MCF 10A (cell line): ENCODE results near the gene ATXN10. TPM values are rescaled to one million over a fixed set of nuclear protein-coding genes. Genes with fewer than 3 reads are reported as not detected.

Experiments used
- BruUV-seq: library from RNA; stranded (reverse); fragments of 400-500 nt; replicated peaks from 2 replicates; lab custom pipeline; 2021; lab: Mats Ljungman, UMichigan
- CTCF ChIA-PET: fragments of 300-600 bp; sonication (Branson Sonifier 250); formaldehyde crosslinking; extraction: SDS; loops from one replicate; lab custom pipeline; 2021; ENCODE audit warnings: antibody characterized with exemption, inconsistent platforms; lab: Yijun Ruan, JAX
- POLR2A ChIA-PET: fragments of 300-600, 350-650 bp; sonication (Branson Sonifier 250); formaldehyde crosslinking; extraction: SDS; loops from one replicate; lab custom pipeline; 2020; ENCODE audit warnings: antibody characterized with exemption, inconsistent platforms; lab: Yijun Ruan, JAX
- DNase-seq: peaks from one replicate; pipeline ENCODE4 v3.0.0-alpha.2; 2018; ENCODE audit not compliant: unreplicated experiment
- H3K27ac Mint-ChIP-seq: one replicate; pipeline ENCODE4 v1.8.0; 2022; ENCODE audit warnings: mild to moderate bottlenecking, low read depth, mixed read lengths; ENCODE audit not compliant: unreplicated experiment
- H3K27me3 Mint-ChIP-seq: one replicate; pipeline ENCODE4 v1.8.0; 2022; ENCODE audit warnings: mixed read lengths; ENCODE audit not compliant: insufficient read depth, unreplicated experiment
- H3K36me3 Mint-ChIP-seq: one replicate; pipeline ENCODE4 v1.8.0; 2022; ENCODE audit warnings: mild to moderate bottlenecking, moderate library complexity, mixed read lengths; ENCODE audit not compliant: insufficient read depth, unreplicated experiment
- H3K4me1 Mint-ChIP-seq: one replicate; pipeline ENCODE4 v1.8.0; 2022; ENCODE audit warnings: mixed read lengths; ENCODE audit not compliant: insufficient read depth, unreplicated experiment
- H3K4me3 Mint-ChIP-seq: one replicate; pipeline ENCODE4 v1.8.0; 2022; ENCODE audit warnings: mild to moderate bottlenecking, moderate library complexity, mixed read lengths; ENCODE audit not compliant: unreplicated experiment
- H3K9me3 Mint-ChIP-seq: one replicate; pipeline ENCODE4 v1.8.0; 2022; ENCODE audit warnings: mixed read lengths; ENCODE audit not compliant: unreplicated experiment
- intact Hi-C: fragments of 100-400 bp; cut with micrococcal nuclease; formaldehyde crosslinking; loops from 2 replicates; pipeline ENCODE4 v1.14.1; 2022
- total RNA-seq: library from RNA; stranded (reverse); gene quantifications from 2 replicates; pipeline ENCODE4 v1.2.3, GENCODE V29; 2022
- TF ChIP-seq, protein P1 (sequence below): fragments of 200-600 bp; IDR thresholded peaks from one replicate; pipeline ENCODE4 v1.8.0; 2022; ENCODE audit warnings: antibody characterized with exemption, mild to moderate bottlenecking; ENCODE audit not compliant: unreplicated experiment

The ATXN10 gene
- total RNA-seq, 1 experiment from 2014 or later = 193 TPM

DNA sequence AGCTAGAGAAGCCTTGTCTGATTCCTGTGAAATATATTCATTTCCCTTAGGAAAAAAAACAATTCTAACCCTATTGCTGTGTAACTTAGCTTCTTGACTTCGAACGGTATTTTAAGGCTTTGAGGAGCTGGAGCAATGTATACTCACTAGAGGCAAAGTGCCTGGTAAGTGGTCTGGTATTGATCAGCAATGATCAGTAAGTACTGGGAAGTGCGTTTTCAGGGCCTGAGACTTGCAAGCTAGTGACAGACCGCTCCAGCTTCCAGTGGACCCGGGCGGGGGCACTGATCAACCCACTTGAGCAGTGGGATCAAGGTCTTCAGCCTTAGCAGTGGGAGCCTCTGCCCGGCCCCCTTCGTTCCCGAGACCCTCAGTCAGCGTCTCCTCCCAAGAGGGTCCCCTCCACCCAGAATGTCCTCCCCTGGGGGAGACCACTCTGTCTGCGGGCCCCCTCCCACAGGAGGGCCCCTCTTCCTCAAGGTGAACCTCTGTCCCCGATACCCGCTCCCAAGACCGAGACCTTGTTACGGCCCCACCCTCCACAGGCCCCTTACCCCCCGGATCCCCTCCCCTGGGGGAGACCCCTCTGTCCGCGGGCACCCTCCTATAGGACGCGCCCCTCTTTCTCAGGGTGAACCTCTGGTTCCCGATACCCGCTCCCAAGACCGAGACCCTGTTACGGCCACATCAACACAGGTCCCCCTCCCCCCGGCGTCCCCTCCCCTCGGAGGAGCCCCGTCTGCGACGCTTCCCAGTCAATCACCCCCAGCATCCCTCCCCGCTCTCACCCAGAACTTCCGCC is 452 bp upstream of the ATXN10 start:
- H3K4me3 Mint-ChIP-seq = peak overlapping the region; percentile 88
- TF ChIP-seq, protein P1, sequence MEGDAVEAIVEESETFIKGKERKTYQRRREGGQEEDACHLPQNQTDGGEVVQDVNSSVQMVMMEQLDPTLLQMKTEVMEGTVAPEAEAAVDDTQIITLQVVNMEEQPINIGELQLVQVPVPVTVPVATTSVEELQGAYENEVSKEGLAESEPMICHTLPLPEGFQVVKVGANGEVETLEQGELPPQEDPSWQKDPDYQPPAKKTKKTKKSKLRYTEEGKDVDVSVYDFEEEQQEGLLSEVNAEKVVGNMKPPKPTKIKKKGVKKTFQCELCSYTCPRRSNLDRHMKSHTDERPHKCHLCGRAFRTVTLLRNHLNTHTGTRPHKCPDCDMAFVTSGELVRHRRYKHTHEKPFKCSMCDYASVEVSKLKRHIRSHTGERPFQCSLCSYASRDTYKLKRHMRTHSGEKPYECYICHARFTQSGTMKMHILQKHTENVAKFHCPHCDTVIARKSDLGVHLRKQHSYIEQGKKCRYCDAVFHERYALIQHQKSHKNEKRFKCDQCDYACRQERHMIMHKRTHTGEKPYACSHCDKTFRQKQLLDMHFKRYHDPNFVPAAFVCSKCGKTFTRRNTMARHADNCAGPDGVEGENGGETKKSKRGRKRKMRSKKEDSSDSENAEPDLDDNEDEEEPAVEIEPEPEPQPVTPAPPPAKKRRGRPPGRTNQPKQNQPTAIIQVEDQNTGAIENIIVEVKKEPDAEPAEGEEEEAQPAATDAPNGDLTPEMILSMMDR = no peak
- DNase-seq = no peak
- ChIA-PET CTCF (interaction anchor here (0.5 to 1.0 kb wide), 3 partner anchors 16 to 577 kb away, joined by 3 to 6 read pairs (median 4); no protein-coding TSS in a partner anchor), POLR2A (interaction anchor here (0.7 to 5.8 kb wide), 4 partner anchors 9 to 117 kb away, joined by 3 to 44 read pairs (median 5); no protein-coding TSS in a partner anchor)
- peak overlapping the region; percentile 93 for H3K27ac Mint-ChIP-seq
- peaks cover 27% of the 10 kb centered on the region for H3K4me1 Mint-ChIP-seq
- BruUV-seq = no TSS peak
- peaks cover 14% of the 10 kb centered on the region for H3K36me3 Mint-ChIP-seq
- no peaks in the 10 kb centered on the region for H3K9me3 Mint-ChIP-seq
- intact Hi-C loops = no loop called here
- H3K27me3 Mint-ChIP-seq = no peaks in the 10 kb centered on the region

DNA sequence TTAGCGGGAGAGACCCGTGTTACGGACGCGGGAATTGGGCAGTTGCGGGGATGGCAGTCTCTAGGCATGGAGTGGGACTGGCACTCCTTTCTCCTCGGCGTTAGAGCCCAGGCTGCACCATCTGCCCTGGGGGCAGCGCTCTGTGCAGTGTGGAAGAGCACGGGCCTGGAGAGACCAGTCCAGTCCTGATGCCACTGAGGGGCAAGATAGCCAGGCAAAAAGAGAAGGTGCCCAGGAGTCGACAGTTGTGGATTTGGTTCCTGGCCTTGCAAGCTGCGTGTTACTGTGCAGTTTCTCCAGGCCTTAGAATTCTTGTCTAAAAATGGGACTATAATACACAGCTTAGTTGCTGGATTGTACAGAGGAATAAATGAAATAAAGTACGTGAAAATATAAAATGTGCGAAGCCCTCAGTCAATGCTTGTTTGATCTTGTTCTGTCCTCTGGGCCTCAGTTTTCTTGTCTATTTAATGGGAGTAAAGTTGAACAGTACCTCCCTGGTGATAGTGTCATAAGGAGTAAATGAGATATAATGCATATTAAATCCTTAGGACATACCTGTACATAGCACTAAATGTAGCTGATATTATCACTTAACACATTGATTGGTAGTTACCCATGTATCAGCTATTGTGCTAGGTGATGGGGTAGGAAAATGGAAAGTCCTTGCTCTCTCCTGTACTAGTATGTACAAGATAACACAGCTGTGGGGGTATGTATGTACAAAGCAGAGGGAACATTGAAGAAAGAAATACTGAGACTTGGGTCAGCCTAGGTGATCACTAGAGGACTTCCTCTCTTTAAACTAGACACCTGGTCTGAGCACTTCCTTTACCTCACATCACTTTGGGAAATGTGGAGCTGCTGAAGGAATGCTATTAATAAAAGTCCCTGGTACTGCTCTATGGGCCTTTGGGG is 1.2 kb downstream of the ATXN10 start:
- Mint-ChIP-seq H3K9me3 (no peaks in the 10 kb centered on the region), H3K27me3 (no peaks in the 10 kb centered on the region), H3K4me1 (peaks cover 30% of the 10 kb centered on the region), H3K27ac (peak overlapping the region; percentile 93), H3K4me3 (peak overlapping the region; percentile 88), H3K36me3 (peaks cover 24% of the 10 kb centered on the region)
- no peak for DNase-seq
- BruUV-seq = TSS peak; percentile 49
- intact Hi-C loops = no loop called here
- CTCF ChIA-PET = interaction anchor here (0.6 kb wide), 2 partner anchors 43 to 323 kb away, joined by 3 to 4 read pairs; no protein-coding TSS in a partner anchor
- TF ChIP-seq, protein P1 = no peak
- POLR2A ChIA-PET = interaction anchor here (0.7 to 5.8 kb wide), 3 partner anchors 15 to 175 kb away, joined by 3 to 44 read pairs (median 3); no protein-coding TSS in a partner anchor

DNA sequence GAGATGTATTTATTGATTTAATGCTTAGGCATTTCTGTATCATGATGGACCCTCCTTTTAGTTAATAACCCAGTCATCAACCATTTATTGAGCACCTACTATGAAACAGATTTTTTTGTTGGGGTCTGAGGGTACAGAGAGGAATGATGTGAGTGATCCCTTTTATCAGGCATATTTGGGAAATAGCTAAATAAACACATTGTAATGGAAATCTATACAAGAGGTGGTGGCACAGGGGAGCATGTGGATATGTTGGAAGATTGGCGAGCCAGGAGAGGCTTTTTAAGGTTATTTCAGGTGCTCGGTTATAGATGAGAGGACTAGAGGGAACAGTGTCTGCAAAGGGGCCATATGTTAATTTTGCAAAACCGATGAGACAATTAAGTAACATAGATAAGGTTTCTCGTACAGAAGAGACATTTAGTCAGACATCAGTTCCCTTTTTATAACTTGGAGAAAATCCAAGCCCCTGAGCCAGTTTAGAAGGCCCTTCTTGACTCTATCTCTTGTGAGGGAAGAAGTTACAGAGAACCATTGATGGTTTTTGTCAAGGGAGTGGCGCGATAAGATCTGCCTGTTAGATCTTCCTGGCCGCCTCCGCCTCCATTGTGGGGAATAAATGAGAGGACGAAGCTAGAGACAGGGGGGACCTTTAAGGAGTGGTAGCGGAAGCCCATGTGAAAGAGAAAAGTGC is 2.0 kb downstream of the ATXN10 start:
- intact Hi-C loops = no loop called here
- Mint-ChIP-seq H3K36me3 (peaks cover 24% of the 10 kb centered on the region), H3K4me1 (peaks cover 34% of the 10 kb centered on the region), H3K27ac (peak overlapping the region; percentile 93), H3K9me3 (no peaks in the 10 kb centered on the region), H3K27me3 (no peaks in the 10 kb centered on the region), H3K4me3 (peak overlapping the region; percentile 88)
- CTCF ChIA-PET = interaction anchor here (0.6 kb wide), 1 partner anchor 322 kb away, joined by 3 read pairs; no protein-coding TSS in a partner anchor
- TF ChIP-seq, protein P1 = no peak
- POLR2A ChIA-PET = interaction anchor here (0.7 to 5.8 kb wide), 2 partner anchors 14 to 20 kb away, joined by 3 to 44 read pairs; no protein-coding TSS in a partner anchor
- no TSS peak for BruUV-seq
- no peak for DNase-seq
